ENCODE data around the gene NACAD.

Gene NACAD

GRCh38 chr7:45087301-45088145 is 1.2 kb downstream of the NACAD start:
- no peak overlapping the region for H3K27ac ChIP-seq
- no peak for TF ChIP-seq CTCF (conservative IDR thresholded peaks at IDR 0.05)
- no peak for TF ChIP-seq ZFX (IDR thresholded peaks at IDR 0.05)

GRCh38 chr7:45086331-45087065 is 2.3 kb downstream of the NACAD start:
- no peak overlapping the region for H3K27ac ChIP-seq
- no peak for TF ChIP-seq ZFX (IDR thresholded peaks at IDR 0.05)
- no peak for TF ChIP-seq CTCF (conservative IDR thresholded peaks at IDR 0.05)

GRCh38 chr7:45085619-45086200 is 3.1 kb downstream of the NACAD start:
- TF ChIP-seq ZFX (IDR thresholded peaks at IDR 0.05) (no peak), CTCF (conservative IDR thresholded peaks at IDR 0.05) (no peak)
- no peak overlapping the region for H3K27ac ChIP-seq

- TF ChIP-seq CTCF (conservative IDR thresholded peaks at IDR 0.05) (no peak), ZFX (IDR thresholded peaks at IDR 0.05) (no peak)
- H3K27ac ChIP-seq, result no peak overlapping the region
Observed at GRCh38 chr7:45084901-45085618, 3.7 kb downstream of the NACAD start.

GRCh38 chr7:45084336-45084735 is 4.4 kb downstream of the NACAD start:
- TF ChIP-seq ZFX (IDR thresholded peaks at IDR 0.05) (no peak), CTCF (conservative IDR thresholded peaks at IDR 0.05) (no peak)

GRCh38 chr7:45082831-45083331 is 5.9 kb downstream of the NACAD start:
- no peak overlapping the region for H3K27ac ChIP-seq
- no peak for TF ChIP-seq CTCF (conservative IDR thresholded peaks at IDR 0.05)
- TF ChIP-seq ZFX (IDR thresholded peaks at IDR 0.05), result no peak

More at GRCh38 chr7:45084336-45084735, 4.4 kb downstream of the NACAD start:
- no peak overlapping the region for H3K27ac ChIP-seq
